ENCODE data around the gene IRX4.

IRX4 gene

DNA sequence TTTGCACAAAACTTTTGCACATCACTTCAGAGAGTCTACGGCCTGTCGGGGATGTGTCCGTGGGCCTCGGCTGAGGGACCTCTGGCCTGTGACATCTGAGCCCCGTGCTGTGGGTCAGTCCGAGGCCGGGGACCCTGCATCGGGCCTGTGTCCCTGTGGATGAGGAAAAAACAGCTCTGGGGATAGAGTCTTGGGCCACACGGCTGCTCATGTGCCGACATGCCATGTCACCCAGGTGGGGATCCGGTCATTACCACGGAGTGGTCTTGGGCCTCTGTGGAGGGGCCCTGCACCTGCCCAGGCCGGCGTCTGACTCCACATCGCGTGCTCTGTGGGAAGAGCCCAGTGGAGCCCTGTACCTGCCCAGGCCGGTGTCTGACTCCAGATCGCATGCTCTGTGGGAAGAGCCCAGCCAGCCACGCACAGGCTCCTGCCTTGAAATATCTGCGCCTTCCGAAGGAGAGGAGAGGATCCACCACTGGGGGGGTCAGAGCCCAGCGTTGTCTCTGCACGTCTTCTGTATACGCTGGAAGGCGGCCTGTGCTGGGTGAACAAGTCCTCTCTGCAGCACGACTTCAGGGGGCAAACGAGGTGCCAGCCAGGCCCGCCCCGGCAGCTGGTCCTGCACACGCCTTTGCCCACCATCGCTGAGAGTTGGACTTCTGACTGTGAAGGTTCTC lies 27.5 kb upstream of the IRX4 start:
- TF ChIP-seq POLR2AphosphoS5 (IDR thresholded peaks at IDR 0.05; ENCODE audit: borderline replicate concordance, low read depth, low read length) (no peak), FOXP2 (optimal IDR thresholded peaks at IDR 0.05; ENCODE audit: control extremely low read depth, extremely low read length, insufficient read depth) (no peak), EZH2 (IDR thresholded peaks at IDR 0.05) (no peak)
- H3K9me3 ChIP-seq (ENCODE audit: low read depth, low read length), result no peaks in the 10 kb centered on the region
- no peak overlapping the region for H3K4me3 ChIP-seq
- DNase-seq (ENCODE audit: low read depth, low spot score), result no peak
- no peaks in the 10 kb centered on the region for H3K36me3 ChIP-seq (ENCODE audit: insufficient read depth, low read length)
- H3K9ac ChIP-seq (ENCODE audit: insufficient read length), result no peak overlapping the region
- no peak overlapping the region for H3K27ac ChIP-seq

DNA sequence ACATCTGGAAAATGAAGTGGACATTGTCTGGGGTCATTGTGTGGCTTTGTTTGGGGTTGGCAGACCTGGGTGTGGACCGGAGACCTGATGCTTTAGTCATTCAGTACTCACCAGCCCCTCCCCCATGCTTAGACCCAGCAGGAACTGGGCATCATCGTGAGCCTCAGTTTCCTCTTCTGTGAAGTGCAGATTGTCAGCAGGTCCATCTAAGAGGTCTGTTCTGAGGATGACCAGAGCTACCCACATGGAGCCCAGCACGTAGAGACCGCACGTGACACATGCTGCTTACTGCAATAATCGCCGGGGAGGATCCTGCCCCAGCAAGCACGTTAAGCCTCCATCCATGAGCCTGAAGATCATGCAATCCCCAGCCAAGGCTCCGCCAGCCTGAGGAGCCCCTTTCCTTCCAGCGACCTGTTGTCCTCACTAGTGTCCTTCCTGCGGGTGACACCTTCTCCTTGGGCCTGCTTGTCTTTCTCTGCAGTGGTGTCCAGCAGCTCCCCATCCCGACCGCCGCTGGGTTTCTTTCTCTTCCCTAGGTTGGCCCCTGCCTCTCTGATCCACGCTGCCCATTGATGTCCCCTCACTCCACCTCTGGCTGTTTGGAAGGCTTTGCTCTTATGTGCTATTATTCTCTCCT lies 26.7 kb upstream of the IRX4 start:
- no peaks in the 10 kb centered on the region for H3K36me3 ChIP-seq (ENCODE audit: insufficient read depth, low read length)
- no peak for DNase-seq (ENCODE audit: low read depth, low spot score)
- TF ChIP-seq EZH2 (IDR thresholded peaks at IDR 0.05), result no peak
- no peak for TF ChIP-seq FOXP2 (optimal IDR thresholded peaks at IDR 0.05; ENCODE audit: control extremely low read depth, extremely low read length, insufficient read depth)
- no peak overlapping the region for H3K27ac ChIP-seq
- no peak overlapping the region for H3K9ac ChIP-seq (ENCODE audit: insufficient read length)
- no peak overlapping the region for H3K4me3 ChIP-seq
- no peaks in the 10 kb centered on the region for H3K9me3 ChIP-seq (ENCODE audit: low read depth, low read length)

DNA sequence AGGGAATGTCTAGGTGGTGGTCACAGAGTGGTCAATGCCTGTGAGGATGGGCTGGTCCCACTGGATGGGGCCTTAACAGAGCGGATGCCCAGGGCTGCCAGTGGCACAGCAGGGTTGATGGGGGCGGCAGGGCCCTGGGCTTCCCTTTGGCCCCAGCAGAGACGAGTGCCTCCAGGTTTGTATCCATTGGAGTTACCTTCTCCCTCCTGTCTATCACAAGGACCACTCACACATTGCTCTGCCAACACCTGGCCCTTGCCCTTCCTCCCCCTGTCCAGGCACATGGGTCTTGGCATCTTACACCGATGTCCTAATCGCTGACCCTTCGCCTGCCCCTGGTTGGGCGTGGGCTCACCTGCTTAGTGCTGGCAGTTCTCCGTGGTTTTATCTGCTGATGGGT lies 26.2 kb upstream of the IRX4 start:
- no peak for TF ChIP-seq FOXP2 (optimal IDR thresholded peaks at IDR 0.05; ENCODE audit: control extremely low read depth, extremely low read length, insufficient read depth)
- Histone ChIP-seq H3K36me3 (ENCODE audit: insufficient read depth, low read length) (no peaks in the 10 kb centered on the region), H3K9ac (ENCODE audit: insufficient read length) (no peak overlapping the region), H3K9me3 (ENCODE audit: low read depth, low read length) (no peaks in the 10 kb centered on the region), H3K27ac (no peak overlapping the region), H3K4me3 (no peak overlapping the region)
- no peak for DNase-seq (ENCODE audit: low read depth, low spot score)

DNA sequence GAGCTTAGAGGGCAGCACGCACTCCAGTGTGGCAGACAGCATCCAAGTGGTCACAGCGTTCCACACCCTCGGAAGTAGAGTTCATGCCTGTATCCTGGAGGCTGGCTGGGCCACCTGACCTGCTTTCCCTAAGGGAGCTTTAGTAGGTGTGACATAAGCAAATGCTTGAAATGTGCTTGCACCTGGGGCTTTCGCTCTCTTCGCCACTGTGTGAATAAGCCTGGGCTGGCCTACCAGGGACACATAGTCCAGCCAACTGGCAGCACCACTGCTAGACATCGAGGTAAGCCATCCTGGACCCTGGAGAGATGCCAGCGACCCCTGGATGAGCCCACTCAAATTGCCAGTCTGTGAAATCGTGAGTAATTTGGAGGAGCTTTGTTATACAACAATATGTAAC lies 24.9 kb upstream of the IRX4 start:
- no peak overlapping the region for H3K9ac ChIP-seq (ENCODE audit: insufficient read length)
- no peak overlapping the region for H3K27ac ChIP-seq
- no peak overlapping the region for H3K4me3 ChIP-seq
- no peaks in the 10 kb centered on the region for H3K9me3 ChIP-seq (ENCODE audit: low read depth, low read length)
- no peak for DNase-seq (ENCODE audit: low read depth, low spot score)
- TF ChIP-seq POLR2AphosphoS5 (IDR thresholded peaks at IDR 0.05; ENCODE audit: borderline replicate concordance, low read depth, low read length), result no peak
- no peak for TF ChIP-seq FOXP2 (optimal IDR thresholded peaks at IDR 0.05; ENCODE audit: control extremely low read depth, extremely low read length, insufficient read depth)
- no peaks in the 10 kb centered on the region for H3K36me3 ChIP-seq (ENCODE audit: insufficient read depth, low read length)

DNA sequence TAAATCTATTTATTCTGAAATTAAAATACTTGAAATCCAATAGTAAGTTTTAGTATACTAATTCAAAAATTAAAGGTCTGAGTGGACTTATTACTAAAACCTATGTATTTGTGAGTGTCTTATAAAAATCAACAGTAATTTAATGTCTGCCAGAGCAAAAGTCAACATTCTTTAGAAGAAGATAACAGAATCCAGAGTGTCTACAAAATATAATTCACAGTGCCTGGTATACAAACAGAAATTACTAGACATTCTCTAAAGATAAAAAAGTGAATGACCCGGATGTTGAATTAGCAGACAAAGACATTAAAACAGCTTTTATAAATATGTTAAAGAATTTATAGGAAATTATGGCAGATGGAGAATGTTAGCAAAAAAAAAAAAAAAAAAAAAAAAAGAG lies 22.4 kb upstream of the IRX4 start:
- no peak for DNase-seq (ENCODE audit: low read depth, low spot score)
- TF ChIP-seq POLR2AphosphoS5 (IDR thresholded peaks at IDR 0.05; ENCODE audit: borderline replicate concordance, low read depth, low read length) (no peak), EZH2 (IDR thresholded peaks at IDR 0.05) (no peak), FOXP2 (optimal IDR thresholded peaks at IDR 0.05; ENCODE audit: control extremely low read depth, extremely low read length, insufficient read depth) (no peak)
- Histone ChIP-seq H3K27ac (no peak overlapping the region), H3K4me3 (no peak overlapping the region), H3K9ac (ENCODE audit: insufficient read length) (no peak overlapping the region), H3K36me3 (ENCODE audit: insufficient read depth, low read length) (no peaks in the 10 kb centered on the region), H3K9me3 (ENCODE audit: low read depth, low read length) (no peaks in the 10 kb centered on the region)

DNA sequence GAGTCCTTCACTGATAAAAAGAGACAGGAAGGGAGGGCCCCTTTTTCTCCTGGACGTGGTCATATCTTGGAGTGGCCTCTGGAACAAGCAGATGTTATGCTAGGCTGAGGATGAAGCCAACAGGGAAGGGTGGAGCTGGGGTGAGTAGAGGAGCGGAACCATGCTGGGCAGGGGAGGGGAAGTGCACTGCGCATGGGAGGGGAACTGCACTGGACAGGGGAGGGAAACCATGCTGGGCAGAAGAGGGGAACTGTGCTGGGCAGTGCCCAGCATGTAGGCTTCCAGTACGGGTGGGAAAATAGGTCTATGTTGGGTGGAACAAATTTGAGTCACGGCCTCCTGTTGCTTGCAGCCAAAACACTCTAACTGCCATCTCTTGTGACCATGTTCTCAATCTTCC lies 19.3 kb upstream of the IRX4 start:
- Histone ChIP-seq H3K9ac (ENCODE audit: insufficient read length) (no peak overlapping the region), H3K36me3 (ENCODE audit: insufficient read depth, low read length) (no peaks in the 10 kb centered on the region), H3K27ac (no peak overlapping the region), H3K4me3 (no peak overlapping the region), H3K9me3 (ENCODE audit: low read depth, low read length) (no peaks in the 10 kb centered on the region)
- no peak for TF ChIP-seq POLR2AphosphoS5 (IDR thresholded peaks at IDR 0.05; ENCODE audit: borderline replicate concordance, low read depth, low read length)
- DNase-seq (ENCODE audit: low read depth, low spot score), result no peak

DNA sequence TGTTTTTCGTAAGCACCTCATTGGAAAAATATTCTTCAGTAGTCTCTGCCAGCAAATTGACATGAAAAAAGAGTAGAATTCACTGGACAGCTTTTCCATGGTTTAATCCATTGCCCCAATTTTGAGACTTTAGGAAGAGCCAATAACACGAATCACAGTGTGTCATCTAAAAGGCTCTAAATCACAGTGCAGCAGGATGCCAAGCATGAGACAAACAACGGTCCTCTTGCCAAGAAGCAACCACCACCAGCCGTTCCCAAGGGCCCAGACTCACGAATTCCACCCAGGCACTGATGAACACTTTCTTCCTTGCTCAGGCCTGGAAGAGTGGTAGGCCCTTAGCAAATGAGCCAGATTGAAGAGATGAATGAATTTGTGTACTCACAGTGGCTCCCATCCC lies 18.3 kb upstream of the IRX4 start:
- Histone ChIP-seq H3K36me3 (ENCODE audit: insufficient read depth, low read length) (no peaks in the 10 kb centered on the region), H3K9me3 (ENCODE audit: low read depth, low read length) (no peaks in the 10 kb centered on the region), H3K9ac (ENCODE audit: insufficient read length) (no peak overlapping the region), H3K27ac (no peak overlapping the region), H3K4me3 (no peak overlapping the region)
- no peak for TF ChIP-seq FOXP2 (optimal IDR thresholded peaks at IDR 0.05; ENCODE audit: control extremely low read depth, extremely low read length, insufficient read depth)
- no peak for TF ChIP-seq EZH2 (IDR thresholded peaks at IDR 0.05)
- no peak for DNase-seq (ENCODE audit: low read depth, low spot score)

DNA sequence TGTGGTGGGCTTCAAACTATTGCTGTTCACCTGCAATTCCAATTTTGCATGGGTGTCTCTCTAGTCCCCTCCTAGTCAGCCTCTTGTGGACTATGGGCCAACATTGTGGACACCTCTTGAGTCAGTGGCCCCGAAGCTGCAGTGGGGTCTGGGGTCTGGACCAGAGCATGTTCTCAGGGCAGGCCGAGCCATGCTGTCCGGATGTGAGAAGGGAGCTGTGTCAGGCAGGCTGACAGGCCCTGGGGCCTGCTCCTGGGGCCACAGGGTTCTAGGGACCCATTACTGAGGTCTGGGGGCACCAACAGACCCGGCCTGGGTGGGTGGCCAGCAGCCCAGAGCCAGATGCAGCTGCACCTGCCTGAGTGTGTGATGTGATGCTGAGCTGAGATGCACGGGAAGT lies 16.5 kb upstream of the IRX4 start:
- Histone ChIP-seq H3K36me3 (ENCODE audit: insufficient read depth, low read length) (no peaks in the 10 kb centered on the region), H3K4me3 (no peak overlapping the region), H3K9ac (ENCODE audit: insufficient read length) (no peak overlapping the region), H3K27ac (no peak overlapping the region), H3K9me3 (ENCODE audit: low read depth, low read length) (no peaks in the 10 kb centered on the region)
- DNase-seq (ENCODE audit: low read depth, low spot score), result no peak
- no peak for TF ChIP-seq POLR2AphosphoS5 (IDR thresholded peaks at IDR 0.05; ENCODE audit: borderline replicate concordance, low read depth, low read length)
- no peak for TF ChIP-seq EZH2 (IDR thresholded peaks at IDR 0.05)
- TF ChIP-seq FOXP2 (optimal IDR thresholded peaks at IDR 0.05; ENCODE audit: control extremely low read depth, extremely low read length, insufficient read depth), result no peak

DNA sequence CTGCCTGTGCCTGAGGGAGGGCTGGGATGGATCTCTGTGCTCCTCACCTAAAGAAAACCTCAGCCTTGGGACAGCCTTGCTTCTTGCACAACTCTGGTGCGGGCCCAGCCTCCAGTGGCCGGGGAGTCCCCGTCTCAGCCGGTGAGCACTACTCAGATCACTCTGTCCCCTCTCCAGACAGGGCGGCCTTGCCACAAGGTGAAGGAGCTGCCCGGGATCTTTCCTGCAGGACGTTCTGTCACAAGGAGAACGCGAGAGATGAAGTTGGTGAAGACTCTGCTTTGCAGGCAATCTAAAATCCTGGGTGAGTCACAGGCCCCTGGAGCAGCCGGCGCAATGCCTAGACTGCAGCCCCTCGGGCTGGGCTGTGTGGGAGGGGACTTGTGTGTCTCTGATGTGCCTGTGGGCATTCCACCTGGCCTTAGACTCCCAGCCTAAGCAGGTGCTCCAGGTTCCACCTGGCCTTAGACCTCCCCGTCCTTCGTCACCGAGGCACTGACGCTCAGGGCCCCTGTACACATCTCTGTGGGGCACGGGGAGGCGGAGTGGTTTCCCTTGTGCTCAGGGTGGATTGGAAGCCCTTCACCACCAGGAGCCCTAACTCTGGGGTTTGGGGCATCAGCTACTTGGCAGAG lies 15.2 kb upstream of the IRX4 start:
- no peak overlapping the region for H3K27ac ChIP-seq
- H3K4me3 ChIP-seq, result no peak overlapping the region
- no peaks in the 10 kb centered on the region for H3K9me3 ChIP-seq (ENCODE audit: low read depth, low read length)
- TF ChIP-seq EZH2 (IDR thresholded peaks at IDR 0.05) (no peak), FOXP2 (optimal IDR thresholded peaks at IDR 0.05; ENCODE audit: control extremely low read depth, extremely low read length, insufficient read depth) (no peak), POLR2AphosphoS5 (IDR thresholded peaks at IDR 0.05; ENCODE audit: borderline replicate concordance, low read depth, low read length) (no peak)
- H3K9ac ChIP-seq (ENCODE audit: insufficient read length), result no peak overlapping the region
- H3K36me3 ChIP-seq (ENCODE audit: insufficient read depth, low read length), result no peaks in the 10 kb centered on the region
- DNase-seq (ENCODE audit: low read depth, low spot score), result no peak
